ENCODE data around the gene GLIS1. TPM values are rescaled to one million over a fixed set of nuclear protein-coding genes. Genes with fewer than 3 reads are reported as not detected.

The GLIS1 gene
- total and polyA plus RNA-seq, 10 of the 15 experiments (the other 5 are each of a cell fraction or from before 2014, with no cell fraction given), result not detected

DNA sequence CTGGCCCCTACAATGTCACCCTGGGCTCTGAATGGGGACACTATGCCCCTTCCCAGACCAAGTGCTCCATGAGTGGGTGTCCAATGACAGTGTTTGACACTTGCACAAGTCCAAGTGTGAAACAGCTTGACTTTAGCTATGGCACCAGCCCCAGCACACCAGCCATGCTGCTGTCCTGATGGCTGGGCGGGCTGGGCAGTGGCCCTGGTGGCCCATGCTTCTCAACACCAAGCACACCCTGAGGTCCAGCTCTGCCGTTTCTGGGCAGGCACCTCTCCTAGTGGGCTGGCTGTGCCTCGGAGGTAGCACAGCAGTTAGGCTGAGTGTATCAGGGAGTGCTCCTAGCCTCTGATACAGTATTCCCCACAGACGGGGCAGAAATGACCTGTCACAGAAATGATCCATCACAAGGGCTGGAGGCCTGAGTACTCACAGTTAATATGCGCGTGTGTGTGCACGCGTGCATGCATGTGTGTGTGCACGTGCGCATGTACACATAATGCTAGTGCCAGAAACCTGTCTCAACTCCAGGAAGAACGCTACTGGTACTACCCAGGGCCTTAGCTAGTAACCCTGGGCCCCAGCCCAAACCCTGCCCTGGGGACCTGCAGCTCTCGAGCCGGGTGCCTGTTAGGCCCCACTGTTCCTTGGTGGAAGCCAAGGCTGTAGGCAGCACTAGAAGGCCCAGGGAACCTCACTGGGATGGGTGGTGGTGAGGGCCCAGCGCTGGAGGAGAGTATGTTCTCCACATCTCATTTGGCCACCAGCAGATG is 145.8 kb downstream of the GLIS1 start:
- BruUV-seq (replicated peaks), result no TSS peak
- ChIA-PET CTCF (no interaction called here), RAD21 (ENCODE audit: unreplicated experiment) (interaction anchor here (0.7 kb wide), 1 partner anchor 161 kb away, joined by 3 read pairs; no protein-coding TSS in a partner anchor), POLR2A (no interaction called here), SMC1A (ENCODE audit: uncharacterized antibody, unreplicated experiment) (no interaction called here)
- no peaks in the 10 kb centered on the region for H3K9me3 ChIP-seq (replicated peaks; ENCODE audit: control insufficient read depth, insufficient read depth, low read length)
- intact Hi-C loops (cut with micrococcal nuclease; ENCODE audit: unreplicated experiment) (no loop called here), in situ Hi-C loops (cut with MboI) (no loop called here)
- no peak overlapping the region for H3K4me2 ChIP-seq (ENCODE audit: control insufficient read depth, insufficient read depth)
- WGBS (ENCODE audit: insufficient coverage, insufficient replicate concordance, low lambda C conversion rate, missing lambda C conversion rate), result 43% methylated on average over 14 of the region's 14 CpGs
- H3K79me2 ChIP-seq (ENCODE audit: control insufficient read depth, insufficient read depth, low read length), result no peaks in the 10 kb centered on the region
- no peak for FAIRE-seq
- H3K27ac ChIP-seq (ENCODE audit: control insufficient read depth, insufficient read depth), result no peak overlapping the region
- no peaks in the 10 kb centered on the region for H3K4me1 ChIP-seq (ENCODE audit: control insufficient read depth, insufficient read depth, low read length)
- H3K36me3 ChIP-seq (ENCODE audit: control insufficient read depth in 2 of 2, insufficient read depth in 2 of 2, low read length in 1 of 2), result no peaks in the 10 kb centered on the region
- DNase-seq (ENCODE audit: low read depth, low spot score), result no peak
- H3K9ac ChIP-seq (ENCODE audit: control insufficient read depth, insufficient read depth, low read length), result no peak overlapping the region
- H4K20me1 ChIP-seq (ENCODE audit: control insufficient read depth, insufficient read depth), result no peaks in the 10 kb centered on the region
- no peak for ATAC-seq
- TF ChIP-seq, protein P1, sequence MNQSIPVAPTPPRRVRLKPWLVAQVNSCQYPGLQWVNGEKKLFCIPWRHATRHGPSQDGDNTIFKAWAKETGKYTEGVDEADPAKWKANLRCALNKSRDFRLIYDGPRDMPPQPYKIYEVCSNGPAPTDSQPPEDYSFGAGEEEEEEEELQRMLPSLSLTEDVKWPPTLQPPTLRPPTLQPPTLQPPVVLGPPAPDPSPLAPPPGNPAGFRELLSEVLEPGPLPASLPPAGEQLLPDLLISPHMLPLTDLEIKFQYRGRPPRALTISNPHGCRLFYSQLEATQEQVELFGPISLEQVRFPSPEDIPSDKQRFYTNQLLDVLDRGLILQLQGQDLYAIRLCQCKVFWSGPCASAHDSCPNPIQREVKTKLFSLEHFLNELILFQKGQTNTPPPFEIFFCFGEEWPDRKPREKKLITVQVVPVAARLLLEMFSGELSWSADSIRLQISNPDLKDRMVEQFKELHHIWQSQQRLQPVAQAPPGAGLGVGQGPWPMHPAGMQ (IDR thresholded peaks at IDR 0.05; ENCODE audit: borderline replicate concordance), result no peak
- TF ChIP-seq SIX5 (IDR thresholded peaks at IDR 0.05; ENCODE audit: low read depth, low read length, severe bottlenecking) (no peak), DPF2 (IDR thresholded peaks at IDR 0.05) (no peak), JUNB (IDR thresholded peaks at IDR 0.05) (no peak), YBX1 (IDR thresholded peaks at IDR 0.05) (no peak), STAT3 (IDR thresholded peaks at IDR 0.05; ENCODE audit: low read depth, low read length) (no peak), NFYA (IDR thresholded peaks at IDR 0.05; ENCODE audit: borderline replicate concordance, low read depth, low read length) (no peak), HDAC6 (IDR thresholded peaks at IDR 0.05; ENCODE audit: unreplicated experiment) (no peak)
- H3K4me3 ChIP-seq, result no peak overlapping the region
- no peak overlapping the region for H2AFZ ChIP-seq (ENCODE audit: control insufficient read depth, low read depth, low read length)
- peaks cover 0 to 2% of the 10 kb centered on the region in 2 experiments; a peak in 1 of 4 replicates for H3K27me3 ChIP-seq (replicated peaks in 1 of 2; ENCODE audit: control insufficient read depth in 2 of 2, insufficient read depth in 2 of 2, low read length in 1 of 2)

Data from GM12878 (cell line).